CD4-positive, alpha-beta T cell (primary cell): Measurements from ENCODE around the gene SALL1. TPM values are rescaled to one million over a fixed set of nuclear protein-coding genes. Genes with fewer than 3 reads are reported as not detected.

ENCODE experiments used
- ATAC-seq: fragments of 200-7000 bp; cut with Tn5 transposase; one replicate; pipeline ENCODE4 v1.10.0; 2022; ENCODE audit warnings: mild to moderate bottlenecking; ENCODE audit not compliant: poor library complexity
- CTCF ChIA-PET: fragments of 350-600 bp; sonication (Branson Sonifier 250); formaldehyde crosslinking; loops from one replicate; lab custom pipeline; 2021; ENCODE audit warnings: antibody characterized with exemption, inconsistent platforms; lab: Charles Lee
- POLR2A ChIA-PET: fragments of 350-600 bp; sonication (Branson Sonifier 250); formaldehyde crosslinking; loops from one replicate; lab custom pipeline; 2021; ENCODE audit warnings: antibody characterized with exemption, inconsistent platforms; lab: Charles Lee
- DNase-seq, 14 experiments: peaks; one replicate each; pipeline ENCODE4 v3.0.0-alpha.2; 2013 to 2020; ENCODE audit warnings: mixed read lengths in 2 of 14
- H3K27ac ChIP-seq, 2 donors: one replicate each; pipeline versions ENCODE4 v1.5.1 to v1.7.0; 2013; ENCODE audit warnings: low read length in 2 of 2, low read depth in 1 of 2, mild to moderate bottlenecking in 1 of 2
- H3K27me3 ChIP-seq, 2 experiments: 1 replicate in 1 of 2; 2 replicates in 1 of 2; pipeline versions ENCODE4 v1.6.1 to v1.7.0; 2013; ENCODE audit warnings: low read length in 2 of 2, control low read depth in 1 of 2, mild to moderate bottlenecking in 1 of 2, moderate library complexity in 1 of 2; ENCODE audit not compliant: insufficient read depth in 2 of 2, control insufficient read depth in 1 of 2
- H3K36me3 ChIP-seq: one replicate; pipeline ENCODE4 v1.6.1; 2013; ENCODE audit warnings: low read length, control low read depth; ENCODE audit not compliant: insufficient read depth
- H3K4me1 ChIP-seq: one replicate; pipeline ENCODE4 v1.6.1; 2013; ENCODE audit warnings: low read length, control low read depth; ENCODE audit not compliant: insufficient read depth
- H3K4me3 ChIP-seq: one replicate; pipeline ENCODE4 v1.5.1; 2013; ENCODE audit warnings: mild to moderate bottlenecking, low read length, moderate library complexity
- H3K9me3 ChIP-seq, 2 experiments: 1 replicate in 1 of 2; 2 replicates in 1 of 2; pipeline versions ENCODE4 v1.6.1 to v1.7.0; 2013; ENCODE audit warnings: low read length in 2 of 2, mild to moderate bottlenecking in 2 of 2, control low read depth in 1 of 2, moderate library complexity in 1 of 2; ENCODE audit not compliant: control insufficient read depth in 1 of 2, insufficient read depth in 1 of 2
- H3K27ac Mint-ChIP-seq: one replicate; pipeline ENCODE4 v1.8.0; 2020; ENCODE audit warnings: mixed read lengths
- H3K27me3 Mint-ChIP-seq: one replicate; pipeline ENCODE4 v1.8.0; 2021; ENCODE audit warnings: mixed read lengths
- H3K36me3 Mint-ChIP-seq: one replicate; pipeline ENCODE4 v1.8.0; 2021; ENCODE audit warnings: low read depth, mixed read lengths
- H3K4me1 Mint-ChIP-seq: one replicate; pipeline ENCODE4 v1.8.0; 2021; ENCODE audit warnings: low read depth, mixed read lengths
- H3K4me3 Mint-ChIP-seq: one replicate; pipeline ENCODE4 v1.8.0; 2020; ENCODE audit warnings: mild to moderate bottlenecking, mixed read lengths
- H3K9me3 Mint-ChIP-seq: one replicate; pipeline ENCODE4 v1.8.0; 2020; ENCODE audit warnings: mixed read lengths
- intact Hi-C, 2 experiments: fragments of 100-400 bp; cut with DNase I in 1 of 2; cut with micrococcal nuclease in 1 of 2; formaldehyde crosslinking; loops; one replicate each; pipeline versions ENCODE4 v1.15.1 to v1.9.0; 2023 to 2025; cut with DNase I, micrococcal nuclease
- total RNA-seq, 174 experiments: library from RNA in 2 of 174; stranded (reverse) in 2 of 174; gene quantifications; one replicate each; pipeline ENCODE4 v1.2.3 and lab custom pipeline; 2021 to 2026
- TF ChIP-seq, protein P1 (sequence below): fragments of 200-600 bp; IDR thresholded peaks from one replicate; pipeline ENCODE4 v1.8.0; 2022; ENCODE audit warnings: antibody characterized with exemption, mild to moderate bottlenecking

Gene SALL1
- total RNA-seq, 2 experiments from 2014 or later, result not detected

- ATAC-seq, result no peak
- Histone ChIP-seq H3K9me3 (peaks cover 0 to 8% of the 10 kb centered on the region in 2 experiments), H3K27me3 (peaks cover 0 to 3% of the 10 kb centered on the region in 2 experiments), H3K4me1 (no peaks in the 10 kb centered on the region), H3K27ac (no peak overlapping the region), H3K36me3 (no peaks in the 10 kb centered on the region), H3K4me3 (no peak overlapping the region)
- DNase-seq, result no peak
- POLR2A ChIA-PET, result no interaction called here
- TF ChIP-seq, protein P1, sequence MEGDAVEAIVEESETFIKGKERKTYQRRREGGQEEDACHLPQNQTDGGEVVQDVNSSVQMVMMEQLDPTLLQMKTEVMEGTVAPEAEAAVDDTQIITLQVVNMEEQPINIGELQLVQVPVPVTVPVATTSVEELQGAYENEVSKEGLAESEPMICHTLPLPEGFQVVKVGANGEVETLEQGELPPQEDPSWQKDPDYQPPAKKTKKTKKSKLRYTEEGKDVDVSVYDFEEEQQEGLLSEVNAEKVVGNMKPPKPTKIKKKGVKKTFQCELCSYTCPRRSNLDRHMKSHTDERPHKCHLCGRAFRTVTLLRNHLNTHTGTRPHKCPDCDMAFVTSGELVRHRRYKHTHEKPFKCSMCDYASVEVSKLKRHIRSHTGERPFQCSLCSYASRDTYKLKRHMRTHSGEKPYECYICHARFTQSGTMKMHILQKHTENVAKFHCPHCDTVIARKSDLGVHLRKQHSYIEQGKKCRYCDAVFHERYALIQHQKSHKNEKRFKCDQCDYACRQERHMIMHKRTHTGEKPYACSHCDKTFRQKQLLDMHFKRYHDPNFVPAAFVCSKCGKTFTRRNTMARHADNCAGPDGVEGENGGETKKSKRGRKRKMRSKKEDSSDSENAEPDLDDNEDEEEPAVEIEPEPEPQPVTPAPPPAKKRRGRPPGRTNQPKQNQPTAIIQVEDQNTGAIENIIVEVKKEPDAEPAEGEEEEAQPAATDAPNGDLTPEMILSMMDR, result no peak
- Mint-ChIP-seq H3K4me3 (no peak overlapping the region), H3K27ac (no peak overlapping the region), H3K4me1 (no peaks in the 10 kb centered on the region), H3K9me3 (peaks cover 2% of the 10 kb centered on the region), H3K36me3 (no peaks in the 10 kb centered on the region), H3K27me3 (peaks cover 13% of the 10 kb centered on the region)
- CTCF ChIA-PET, result no interaction called here
- intact Hi-C loops, result no loop called here
Observed at GRCh38 chr16:51180719-51181502, 29.8 kb upstream of the SALL1 start.

- no peak overlapping the region for H3K4me3 Mint-ChIP-seq
- TF ChIP-seq, protein P1, result no peak
- H3K27me3 Mint-ChIP-seq, result no peaks in the 10 kb centered on the region
- Histone ChIP-seq H3K27me3 (peaks cover 0 to 2% of the 10 kb centered on the region in 2 experiments), H3K36me3 (no peaks in the 10 kb centered on the region), H3K9me3 (peaks cover 0 to 3% of the 10 kb centered on the region in 2 experiments), H3K4me3 (no peak overlapping the region), H3K27ac (no peak overlapping the region), H3K4me1 (no peaks in the 10 kb centered on the region)
- no peak overlapping the region for H3K27ac Mint-ChIP-seq
- no peaks in the 10 kb centered on the region for H3K4me1 Mint-ChIP-seq
- no peaks in the 10 kb centered on the region for H3K36me3 Mint-ChIP-seq
- CTCF ChIA-PET, result no interaction called here
- POLR2A ChIA-PET, result no interaction called here
- ATAC-seq (no peak), DNase-seq (no peak)
- H3K9me3 Mint-ChIP-seq, result peaks cover 6% of the 10 kb centered on the region
- intact Hi-C loops, result no loop called here
Observed at GRCh38 chr16:51175081-51175480, 24.0 kb upstream of the SALL1 start.

- Mint-ChIP-seq H3K9me3 (peaks cover 6% of the 10 kb centered on the region), H3K27ac (no peak overlapping the region), H3K4me3 (no peak overlapping the region), H3K4me1 (no peaks in the 10 kb centered on the region), H3K27me3 (peaks cover 9% of the 10 kb centered on the region), H3K36me3 (no peaks in the 10 kb centered on the region)
- no peak overlapping the region for H3K4me3 ChIP-seq
- intact Hi-C loops, result no loop called here
- no peaks in the 10 kb centered on the region for H3K4me1 ChIP-seq
- ATAC-seq (no peak), DNase-seq (no peak)
- H3K36me3 ChIP-seq, result no peaks in the 10 kb centered on the region
- ChIA-PET CTCF (no interaction called here), POLR2A (no interaction called here)
- peaks cover 0 to 2% of the 10 kb centered on the region in 2 experiments for H3K27me3 ChIP-seq
- H3K9me3 ChIP-seq, result peaks cover 0 to 3% of the 10 kb centered on the region in 2 experiments
- TF ChIP-seq, protein P1, result no peak
- no peak overlapping the region for H3K27ac ChIP-seq
Observed at GRCh38 chr16:51172368-51172767, 21.3 kb upstream of the SALL1 start.
